Right cardiac atrium (tissue), 5 donors: ENCODE results near the gene ZDHHC9. TPM values are rescaled to one million over a fixed set of nuclear protein-coding genes. Genes with fewer than 3 reads are reported as not detected.

Source experiments
- ATAC-seq, 2 donors: fragments of 200-7000 bp; cut with Tn5 transposase; one replicate each; pipeline versions ENCODE4 v1.8.0 to v1.9.1; 2020; ENCODE audit warnings: moderate library complexity in 2 of 2, mild to moderate bottlenecking in 1 of 2
- DNase-seq, 3 donors: peaks; one replicate each; pipeline ENCODE4 v3.0.0-alpha.2; 2020
- H3K27ac ChIP-seq: one replicate; pipeline ENCODE4 v1.5.1; 2013; ENCODE audit warnings: mild to moderate bottlenecking, low read length, control low read depth, moderate library complexity
- H3K27me3 ChIP-seq: one replicate; pipeline ENCODE4 v1.6.1; 2013; ENCODE audit not compliant: control insufficient read depth, insufficient read depth
- H3K4me1 ChIP-seq: one replicate; pipeline ENCODE4 v1.6.1; 2013; ENCODE audit warnings: low read length; ENCODE audit not compliant: control insufficient read depth, insufficient read depth
- H3K4me3 ChIP-seq: one replicate; pipeline ENCODE4 v1.5.1; 2013; ENCODE audit warnings: low read length, control low read depth
- H3K9me3 ChIP-seq: one replicate; pipeline ENCODE4 v1.6.1; 2013; ENCODE audit warnings: low read length; ENCODE audit not compliant: control insufficient read depth
- WGBS: extraction: QIAGEN DNeasy Blood & Tissue Kit; methylation state at CpG from one replicate; pipeline ENCODE4 v1.1.7; 2013; 5-methylcytosine and 5-hydroxymethylcytosine counted together
- intact Hi-C, 4 donors: fragments of 100-400 bp; cut with DNase I; formaldehyde crosslinking; loops; one replicate each; pipeline versions ENCODE4 v1.11.0 to v1.14.0; 2022 to 2023
- polyA plus RNA-seq: library from polyadenylated mRNA; stranded (reverse); fragments of 200-250 nt; gene quantifications from one replicate; pipeline ENCODE4 v1.2.3, GENCODE V29; 2013
- total RNA-seq, 4 donors: library from RNA; stranded (reverse); fragmentation: NEBNext Ultra II Directional; extraction: Animal tissue kit (Norgen Biotek cat#: 25700); gene quantifications; one replicate each; pipeline ENCODE4 v1.2.1, GENCODE V29; 2021
- donor health status: healthy with polysubstance abuse.
- donor health status: DM: no; HTN: yes; CAD: no.
- donor health status: DM: no; HTN: no; CAD: no.
- donor health status: DM: no; HTN: yes; CAD: no; lungs with severe emphysema.
- donor health status: DM: yes; HTN: yes; CAD: no.

The ZDHHC9 gene
- total and polyA plus RNA-seq, 5 donors = 6.3 to 16.7 (median 11.2) TPM

GRCh38 chrX:129785160-129785947, 58.3 kb downstream of the ZDHHC9 start:
- DNase-seq = no peak
- no peak overlapping the region for H3K27ac ChIP-seq
- no peaks in the 10 kb centered on the region for H3K27me3 ChIP-seq
- WGBS = 65% methylated on average over 11 of the region's 11 CpGs
- no peaks in the 10 kb centered on the region for H3K4me1 ChIP-seq
- no peak overlapping the region for H3K4me3 ChIP-seq
- intact Hi-C loops = no loop called here
- no peak for ATAC-seq
- no peaks in the 10 kb centered on the region for H3K9me3 ChIP-seq

GRCh38 chrX:129784371-129784770, 59.3 kb downstream of the ZDHHC9 start:
- Histone ChIP-seq H3K4me1 (no peaks in the 10 kb centered on the region), H3K27ac (no peak overlapping the region), H3K4me3 (no peak overlapping the region), H3K27me3 (no peaks in the 10 kb centered on the region), H3K9me3 (no peaks in the 10 kb centered on the region)
- intact Hi-C loops = no loop called here
- 80% methylated on average over 7 of the region's 7 CpGs for WGBS
- ATAC-seq = no peak
- DNase-seq = no peak

GRCh38 chrX:129783291-129783713, 60.4 kb downstream of the ZDHHC9 start:
- ATAC-seq = no peak
- H3K27ac ChIP-seq = no peak overlapping the region
- DNase-seq = no peak
- H3K9me3 ChIP-seq = no peaks in the 10 kb centered on the region
- H3K4me1 ChIP-seq = no peaks in the 10 kb centered on the region
- no peak overlapping the region for H3K4me3 ChIP-seq
- 85% methylated on average over 11 of the region's 11 CpGs for WGBS
- intact Hi-C loops = no loop called here
- no peaks in the 10 kb centered on the region for H3K27me3 ChIP-seq

GRCh38 chrX:129782706-129783105, 61.0 kb downstream of the ZDHHC9 start:
- H3K27me3 ChIP-seq = no peaks in the 10 kb centered on the region
- H3K4me3 ChIP-seq = no peak overlapping the region
- no peak overlapping the region for H3K27ac ChIP-seq
- intact Hi-C loops = no loop called here
- DNase-seq (no peak), ATAC-seq (no peak)
- no peaks in the 10 kb centered on the region for H3K9me3 ChIP-seq
- WGBS = 72% methylated on average over 4 of the region's 4 CpGs
- H3K4me1 ChIP-seq = no peaks in the 10 kb centered on the region

GRCh38 chrX:129781680-129782495, 61.8 kb downstream of the ZDHHC9 start:
- no peaks in the 10 kb centered on the region for H3K9me3 ChIP-seq
- H3K4me3 ChIP-seq = no peak overlapping the region
- no peaks in the 10 kb centered on the region for H3K27me3 ChIP-seq
- no peak for DNase-seq
- H3K4me1 ChIP-seq = no peaks in the 10 kb centered on the region
- H3K27ac ChIP-seq = no peak overlapping the region
- WGBS = 89% methylated on average over 10 of the region's 10 CpGs
- intact Hi-C loops = no loop called here
- no peak for ATAC-seq

GRCh38 chrX:129781134-129781672, 62.5 kb downstream of the ZDHHC9 start:
- peak; percentile 50 to 51 for ATAC-seq
- no peaks in the 10 kb centered on the region for H3K4me1 ChIP-seq
- intact Hi-C loops = no loop called here
- WGBS = 62% methylated on average over 8 of the region's 8 CpGs
- peak; percentile 37 to 70 (median 69) for DNase-seq
- no peak overlapping the region for H3K4me3 ChIP-seq
- H3K27ac ChIP-seq = no peak overlapping the region
- H3K27me3 ChIP-seq = no peaks in the 10 kb centered on the region
- no peaks in the 10 kb centered on the region for H3K9me3 ChIP-seq

GRCh38 chrX:129780441-129781105, 63.1 kb downstream of the ZDHHC9 start:
- peak overlapping the region; percentile 5 for H3K4me3 ChIP-seq
- H3K4me1 ChIP-seq = no peaks in the 10 kb centered on the region
- ATAC-seq (peak in 1 of 2 donors; percentile 40), DNase-seq (no peak)
- H3K27ac ChIP-seq = no peak overlapping the region
- intact Hi-C loops = no loop called here
- no peaks in the 10 kb centered on the region for H3K9me3 ChIP-seq
- WGBS = 77% methylated on average over 6 of the region's 6 CpGs
- no peaks in the 10 kb centered on the region for H3K27me3 ChIP-seq

GRCh38 chrX:129779747-129780146, 63.9 kb downstream of the ZDHHC9 start, which contains the start of gene SASH3:
SASH3 (plus strand) TSS chrX:129779949; CDS start chrX:129780098, 149 bp downstream.
- Histone ChIP-seq H3K27ac (no peak within 1 kb of the TSS), H3K4me3 (peak within 1 kb of the TSS; percentile 5), H3K9me3 (no peaks in the 10 kb centered on the region), H3K4me1 (no peaks in the 10 kb centered on the region), H3K27me3 (no peaks in the 10 kb centered on the region)
- WGBS = 67% methylated on average over 13 of the region's 13 CpGs
- intact Hi-C loops = no loop called here
- peak; percentile 36 to 65 for ATAC-seq
- DNase-seq = peak; percentile 41 to 78 (median 69)

GRCh38 chrX:129779086-129779672, 64.5 kb downstream of the ZDHHC9 start:
- no peak overlapping the region for H3K27ac ChIP-seq
- no peaks in the 10 kb centered on the region for H3K27me3 ChIP-seq
- H3K4me3 ChIP-seq = no peak overlapping the region
- intact Hi-C loops = no loop called here
- DNase-seq (no peak), ATAC-seq (no peak)
- no peaks in the 10 kb centered on the region for H3K4me1 ChIP-seq
- H3K9me3 ChIP-seq = no peaks in the 10 kb centered on the region
- 89% methylated on average over 7 of the region's 7 CpGs for WGBS

- Histone ChIP-seq H3K4me3 (no peak overlapping the region), H3K27ac (peak overlapping the region; percentile 59), H3K27me3 (no peaks in the 10 kb centered on the region), H3K4me1 (no peaks in the 10 kb centered on the region), H3K9me3 (no peaks in the 10 kb centered on the region)
- ATAC-seq (peak; percentile 54 to 60), DNase-seq (peak; percentile 26 to 79 (median 66))
- intact Hi-C loops = no loop called here
- 45% methylated on average over 30 of the region's 30 CpGs for WGBS
These were observed 66.3 kb downstream of the ZDHHC9 start for GRCh38 chrX:129777218-129778030.
